Sigmoid colon (tissue), 7 donors: ENCODE measurements around the gene CHCHD1. TPM values are rescaled to one million over a fixed set of nuclear protein-coding genes. Genes with fewer than 3 reads are reported as not detected.

Source experiments
- DNase-seq: peaks from one replicate; pipeline ENCODE4 v3.0.0-alpha.2; 2019
- H3K27ac ChIP-seq, 4 donors: fragments of 200-600 bp; sonication (generic); one replicate each; pipeline ENCODE4 v1.5.1; 2016 to 2019; ENCODE audit warnings: mild to moderate bottlenecking in 1 of 4
- H3K27me3 ChIP-seq, 3 donors: fragments of 200-600 bp; sonication (generic); one replicate each; pipeline ENCODE4 v1.5.1; 2019; ENCODE audit warnings: mild to moderate bottlenecking in 1 of 3
- H3K36me3 ChIP-seq, 4 donors: fragments of 200-600 bp; sonication (generic); one replicate each; pipeline ENCODE4 v1.5.1; 2016 to 2019
- H3K4me1 ChIP-seq, 4 donors: fragments of 200-600 bp; sonication (generic); one replicate each; pipeline ENCODE4 v1.5.1; 2017 to 2019
- H3K4me3 ChIP-seq, 4 donors: fragments of 200-600 bp; sonication (generic); one replicate each; pipeline ENCODE4 v1.5.1; 2017 to 2019; ENCODE audit warnings: mild to moderate bottlenecking in 2 of 4, moderate library complexity in 1 of 4
- H3K9me3 ChIP-seq, 4 donors: fragments of 200-600 bp in 3 of 4; sonication (generic) in 3 of 4; one replicate each; pipeline versions ENCODE4 v1.5.1 to v1.6.1; 2013 to 2019
- EP300 ChIP-seq, 4 donors: sonication (generic); formaldehyde crosslinking; IDR thresholded peaks; one replicate each; pipeline ENCODE4 v1.6.1; 2017; ENCODE audit warnings: antibody characterized with exemption in 4 of 4
- POLR2A ChIP-seq, 2 donors: fragments of 450-650 bp; IDR thresholded peaks; one replicate each; pipeline ENCODE4 v1.6.1; 2016; ENCODE audit warnings: antibody characterized with exemption in 2 of 2, mild to moderate bottlenecking in 2 of 2, moderate library complexity in 2 of 2
- POLR2AphosphoS5 ChIP-seq, 4 donors: sonication (generic); formaldehyde crosslinking; IDR thresholded peaks; one replicate each; pipeline ENCODE4 v1.6.1; 2017; ENCODE audit warnings: antibody characterized with exemption in 4 of 4
- WGBS, 2 donors: extraction: QIAGEN DNeasy Blood & Tissue Kit; methylation state at CpG; one replicate each; pipeline ENCODE4 v1.1.7; 2013; 5-methylcytosine and 5-hydroxymethylcytosine counted together
- intact Hi-C: fragments of 100-400 bp; cut with DNase I; formaldehyde crosslinking; loops from one replicate; pipeline ENCODE4 v1.15.1; 2023
- polyA plus RNA-seq, 3 donors: library from polyadenylated mRNA; stranded (reverse); fragments of 200-250 nt; gene quantifications; one replicate each; pipeline ENCODE4 v1.2.3, GENCODE V29; 2013
- total RNA-seq, 4 donors: library from RNA; depleted of rRNA; stranded (reverse); fragments of >200 nt; gene quantifications; one replicate each; pipeline ENCODE4 v1.1.0, GENCODE V29; 2016
- TF ChIP-seq, protein P1 (sequence below), 4 experiments: fragments of 450-650 bp in 3 of 4; fragments of 200-600 bp in 1 of 4; IDR thresholded peaks; one replicate each; pipeline ENCODE4 v1.5.1; 2016 to 2019; ENCODE audit warnings: antibody characterized with exemption in 4 of 4, mild to moderate bottlenecking in 3 of 4, moderate library complexity in 2 of 4
- donor health status: healthy with polysubstance abuse.
- donor health status: Bipolar disorder and iron deficiency.
- donor health status: healthy.

The CHCHD1 gene
- total and polyA plus RNA-seq, 7 donors = 28.1 to 134 (median 36.6) TPM

DNA sequence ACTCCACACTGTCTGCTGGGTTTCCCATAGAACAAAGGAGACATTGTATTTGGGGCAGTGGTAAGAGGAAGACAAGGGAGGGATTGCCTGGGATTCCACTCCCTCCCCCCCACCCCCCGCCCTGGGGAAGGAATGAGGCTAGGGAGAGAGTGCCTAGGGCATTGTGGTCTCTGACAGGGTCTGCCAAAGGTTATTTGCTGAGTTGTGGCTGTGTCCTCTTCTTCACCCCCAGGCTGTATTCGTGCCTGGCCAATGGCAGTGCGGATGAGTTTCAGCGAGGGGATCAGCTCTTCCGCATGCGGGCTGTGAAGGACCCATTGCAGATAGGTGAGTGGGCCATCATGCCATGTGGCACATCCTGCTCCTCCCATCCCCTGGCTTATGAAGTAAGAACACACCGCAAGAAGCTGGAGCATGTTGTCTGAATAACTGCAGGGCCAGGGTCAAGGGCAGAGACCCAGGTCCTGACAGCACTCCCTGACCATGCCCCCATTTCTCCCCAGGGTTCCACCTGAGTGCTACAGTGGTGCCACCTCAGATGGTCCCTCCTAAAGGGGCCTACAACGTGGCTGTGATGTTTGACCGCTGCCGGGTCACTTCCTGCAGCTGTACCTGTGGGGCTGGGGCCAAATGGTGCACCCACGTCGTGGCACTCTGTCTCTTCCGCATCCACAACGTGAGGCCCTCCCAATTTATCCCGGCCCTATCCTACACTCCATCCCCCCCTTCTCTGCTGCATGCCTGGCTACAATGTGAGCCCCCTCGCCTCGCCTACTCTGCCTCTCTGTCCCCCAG lies 7.2 kb downstream of the CHCHD1 start:
- WGBS, 2 donors = 91 to 94% methylated on average over 17 of the region's 17 CpGs
- H3K27me3 ChIP-seq = no peaks in the 10 kb centered on the region
- peaks cover 46 to 54% (median 52%) of the 10 kb centered on the region in 4 donors for H3K36me3 ChIP-seq
- H3K27ac ChIP-seq = no peak overlapping the region
- H3K4me3 ChIP-seq = no peak overlapping the region
- DNase-seq = no peak
- no peak for TF ChIP-seq POLR2A (IDR thresholded peaks at IDR 0.05)
- no peak for TF ChIP-seq EP300 (IDR thresholded peaks at IDR 0.05)
- TF ChIP-seq POLR2AphosphoS5 (IDR thresholded peaks at IDR 0.05) = no peak
- TF ChIP-seq, protein P1, sequence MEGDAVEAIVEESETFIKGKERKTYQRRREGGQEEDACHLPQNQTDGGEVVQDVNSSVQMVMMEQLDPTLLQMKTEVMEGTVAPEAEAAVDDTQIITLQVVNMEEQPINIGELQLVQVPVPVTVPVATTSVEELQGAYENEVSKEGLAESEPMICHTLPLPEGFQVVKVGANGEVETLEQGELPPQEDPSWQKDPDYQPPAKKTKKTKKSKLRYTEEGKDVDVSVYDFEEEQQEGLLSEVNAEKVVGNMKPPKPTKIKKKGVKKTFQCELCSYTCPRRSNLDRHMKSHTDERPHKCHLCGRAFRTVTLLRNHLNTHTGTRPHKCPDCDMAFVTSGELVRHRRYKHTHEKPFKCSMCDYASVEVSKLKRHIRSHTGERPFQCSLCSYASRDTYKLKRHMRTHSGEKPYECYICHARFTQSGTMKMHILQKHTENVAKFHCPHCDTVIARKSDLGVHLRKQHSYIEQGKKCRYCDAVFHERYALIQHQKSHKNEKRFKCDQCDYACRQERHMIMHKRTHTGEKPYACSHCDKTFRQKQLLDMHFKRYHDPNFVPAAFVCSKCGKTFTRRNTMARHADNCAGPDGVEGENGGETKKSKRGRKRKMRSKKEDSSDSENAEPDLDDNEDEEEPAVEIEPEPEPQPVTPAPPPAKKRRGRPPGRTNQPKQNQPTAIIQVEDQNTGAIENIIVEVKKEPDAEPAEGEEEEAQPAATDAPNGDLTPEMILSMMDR (IDR thresholded peaks at IDR 0.05) = no peak
- peaks cover 0 to 33% (median 32%) of the 10 kb centered on the region in 4 donors for H3K4me1 ChIP-seq
- intact Hi-C loops = no loop called here
- H3K9me3 ChIP-seq = no peaks in the 10 kb centered on the region

GRCh38 chr10:73789659-73790055 lies 7.8 kb downstream of the CHCHD1 start:
- no peak for DNase-seq
- TF ChIP-seq EP300 (IDR thresholded peaks at IDR 0.05) (no peak), POLR2A (IDR thresholded peaks at IDR 0.05) (no peak), POLR2AphosphoS5 (IDR thresholded peaks at IDR 0.05) (no peak)
- TF ChIP-seq, protein P1 (IDR thresholded peaks at IDR 0.05) = no peak
- Histone ChIP-seq H3K4me1 (peaks cover 0 to 30% (median 28%) of the 10 kb centered on the region in 4 donors), H3K27ac (no peak overlapping the region), H3K4me3 (no peak overlapping the region), H3K27me3 (no peaks in the 10 kb centered on the region), H3K36me3 (peaks cover 51 to 60% (median 58%) of the 10 kb centered on the region in 4 donors), H3K9me3 (no peaks in the 10 kb centered on the region)
- WGBS, 2 donors = 93% methylated on average over 10 of the region's 10 CpGs
- intact Hi-C loops = no loop called here

GRCh38 chr10:73790886-73791625 lies 9.2 kb downstream of the CHCHD1 start:
- intact Hi-C loops = no loop called here
- WGBS, 2 donors = 95% methylated on average over 22 of the region's 22 CpGs
- TF ChIP-seq EP300 (IDR thresholded peaks at IDR 0.05) = no peak
- TF ChIP-seq, protein P1 (IDR thresholded peaks at IDR 0.05) = no peak
- no peak for TF ChIP-seq POLR2A (IDR thresholded peaks at IDR 0.05)
- no peak for TF ChIP-seq POLR2AphosphoS5 (IDR thresholded peaks at IDR 0.05)
- Histone ChIP-seq H3K27ac (no peak overlapping the region), H3K36me3 (peaks cover 60 to 74% (median 71%) of the 10 kb centered on the region in 4 donors), H3K4me1 (peaks cover 0 to 26% (median 24%) of the 10 kb centered on the region in 4 donors), H3K4me3 (no peak overlapping the region), H3K9me3 (no peaks in the 10 kb centered on the region), H3K27me3 (no peaks in the 10 kb centered on the region)
- no peak for DNase-seq

- 94 to 96% methylated on average over 26 of the region's 26 CpGs for WGBS, 2 donors
- H3K9me3 ChIP-seq = no peaks in the 10 kb centered on the region
- H3K4me3 ChIP-seq = no peak overlapping the region
- TF ChIP-seq, protein P1 (IDR thresholded peaks at IDR 0.05) = no peak
- TF ChIP-seq POLR2A (IDR thresholded peaks at IDR 0.05) (no peak), EP300 (IDR thresholded peaks at IDR 0.05) (no peak), POLR2AphosphoS5 (IDR thresholded peaks at IDR 0.05) (no peak)
- H3K4me1 ChIP-seq = peaks cover 0 to 19% (median 16%) of the 10 kb centered on the region in 4 donors
- DNase-seq = no peak
- no peak overlapping the region for H3K27ac ChIP-seq
- peaks cover 60 to 83% (median 78%) of the 10 kb centered on the region in 4 donors for H3K36me3 ChIP-seq
- no peaks in the 10 kb centered on the region for H3K27me3 ChIP-seq
- intact Hi-C loops = no loop called here
Observed at GRCh38 chr10:73791871-73792400, 10.1 kb downstream of the CHCHD1 start.
